ENCODE data around the gene ARHGEF38. TPM values are rescaled to one million over a fixed set of nuclear protein-coding genes. Genes with fewer than 3 reads are reported as not detected.

ARHGEF38 gene
- polyA plus RNA-seq, 1 of the 3 experiments (the other 2 are of a cell fraction): 0.02 TPM

GRCh38 chr4:105546086-105546485 is 6.3 kb upstream of the ARHGEF38 start:
- H3F3A ChIP-seq (replicated peaks; ENCODE audit: insufficient read depth): peaks cover 19% of the 10 kb centered on the region
- no peak for DNase-seq
- no peaks in the 10 kb centered on the region; a peak in 1 of 4 replicates for H3K4me1 ChIP-seq (ENCODE audit: control insufficient read depth in 1 of 2, insufficient read depth in 2 of 2, low read depth in 1 of 2, low read length in 1 of 2)
- H3K9ac ChIP-seq: no peak overlapping the region
- POLR2A ChIA-PET: no interaction called here
- no peaks in the 10 kb centered on the region for H3K9me2 ChIP-seq
- no peak overlapping the region for H3K4me3 ChIP-seq (ENCODE audit: low read depth in 2 of 2, low read length in 1 of 2)
- H3K27me3 ChIP-seq (ENCODE audit: insufficient read depth): no peaks in the 10 kb centered on the region
- H3K79me2 ChIP-seq (ENCODE audit: insufficient read depth): no peaks in the 10 kb centered on the region
- no peak overlapping the region for H3K4me2 ChIP-seq
- no peak overlapping the region for H2AFZ ChIP-seq (ENCODE audit: low read depth)
- H3K27ac ChIP-seq (ENCODE audit: low read depth in 2 of 2, low read length in 1 of 2): no peak overlapping the region
- no peaks in the 10 kb centered on the region for H3K9me3 ChIP-seq
- CTCF ChIA-PET: no interaction called here
- no peaks in the 10 kb centered on the region for H3K36me3 ChIP-seq (replicated peaks in 1 of 2; ENCODE audit: control insufficient read depth in 1 of 2, insufficient read depth in 2 of 2, low read length in 1 of 2)
- TF ChIP-seq EZH2phosphoT487 (IDR thresholded peaks at IDR 0.05; ENCODE audit: borderline replicate concordance, low read depth) (no peak), IRF3 (IDR thresholded peaks at IDR 0.05; ENCODE audit: low read depth, low read length) (no peak), TCF12 (IDR thresholded peaks at IDR 0.05) (no peak), MAX (IDR thresholded peaks at IDR 0.05; ENCODE audit: low read depth) (no peak), RAD21 (IDR thresholded peaks at IDR 0.05; ENCODE audit: low read length) (no peak), RXRA (IDR thresholded peaks at IDR 0.05; ENCODE audit: borderline replicate concordance, low read depth) (no peak), GATA2 (CRISPR knock-in tag; IDR thresholded peaks at IDR 0.05) (no peak), ZBTB33 (IDR thresholded peaks at IDR 0.05; ENCODE audit: borderline replicate concordance, low read depth) (no peak), NFIC (IDR thresholded peaks at IDR 0.05; ENCODE audit: borderline replicate concordance) (no peak), EP300 (IDR thresholded peaks at IDR 0.05; ENCODE audit: borderline replicate concordance in 1 of 2, low read depth in 1 of 2, low read length in 1 of 2) (no peak), CHD2 (IDR thresholded peaks at IDR 0.05; ENCODE audit: low read length, partially characterized antibody) (no peak), FOSL2 (IDR thresholded peaks at IDR 0.05; ENCODE audit: borderline replicate concordance, low read depth) (no peak), GABPA (IDR thresholded peaks at IDR 0.05; ENCODE audit: low read depth) (no peak), YY1 (IDR thresholded peaks at IDR 0.05; ENCODE audit: low read depth) (no peak)
- no peaks in the 10 kb centered on the region for H4K20me1 ChIP-seq (ENCODE audit: insufficient read depth)

GRCh38 chr4:105547769-105548168 is 4.7 kb upstream of the ARHGEF38 start:
- Histone ChIP-seq H3K9ac (no peak overlapping the region), H3K4me1 (ENCODE audit: control insufficient read depth in 1 of 2, insufficient read depth in 2 of 2, low read depth in 1 of 2, low read length in 1 of 2) (no peaks in the 10 kb centered on the region; a peak in 2 of 4 replicates), H4K20me1 (ENCODE audit: insufficient read depth) (no peaks in the 10 kb centered on the region), H3K79me2 (ENCODE audit: insufficient read depth) (no peaks in the 10 kb centered on the region), H2AFZ (ENCODE audit: low read depth) (no peak overlapping the region), H3K27me3 (ENCODE audit: insufficient read depth) (no peaks in the 10 kb centered on the region), H3K27ac (ENCODE audit: low read depth in 2 of 2, low read length in 1 of 2) (peak overlapping the region in 1 of 2 experiments; percentile 43; a peak in 2 of 4 replicates), H3K36me3 (replicated peaks in 1 of 2; ENCODE audit: control insufficient read depth in 1 of 2, insufficient read depth in 2 of 2, low read length in 1 of 2) (no peaks in the 10 kb centered on the region), H3K4me2 (no peak overlapping the region), H3K9me2 (no peaks in the 10 kb centered on the region), H3K9me3 (no peaks in the 10 kb centered on the region), H3F3A (replicated peaks; ENCODE audit: insufficient read depth) (peaks cover 19% of the 10 kb centered on the region), H3K4me3 (ENCODE audit: low read depth in 2 of 2, low read length in 1 of 2) (no peak overlapping the region)
- TF ChIP-seq ZBTB33 (IDR thresholded peaks at IDR 0.05; ENCODE audit: borderline replicate concordance, low read depth) (no peak), SMC3 (IDR thresholded peaks at IDR 0.05; ENCODE audit: low read depth, low read length) (no peak), JUND (IDR thresholded peaks at IDR 0.05) (peak; percentile 25; the same call in 1 of the 2 replicates), PBX3 (IDR thresholded peaks at IDR 0.05) (peak; percentile 53; the same call in 1 of the 2 replicates), RXRA (IDR thresholded peaks at IDR 0.05; ENCODE audit: borderline replicate concordance, low read depth) (no peak), TCF12 (IDR thresholded peaks at IDR 0.05) (0 out of 2 replicates have a peak, but pooled peaks have one; percentile 27)
- POLR2A ChIA-PET: no interaction called here
- no peak for DNase-seq
- CTCF ChIA-PET: no interaction called here
